Posterior vena cava (tissue), 2 donors: ENCODE results near the gene INKA2. TPM values are rescaled to one million over a fixed set of nuclear protein-coding genes. Genes with fewer than 3 reads are reported as not detected.
A peak's percentile ranks its signal among the peaks of the same experiment; 100 is the strongest.

Source experiments
- DNase-seq: peaks from one replicate; pipeline ENCODE4 v3.0.0-alpha.2; 2020; ENCODE audit warnings: low spot score
- intact Hi-C, 2 donors: fragments of 100-400 bp; cut with DNase I; formaldehyde crosslinking; loops; one replicate each; pipeline versions ENCODE4 v1.14.1 to v1.14.2; 2022 to 2023
- long read RNA-seq, 2 donors: library from polyadenylated mRNA; unstranded; transcript quantifications; one replicate each; pipeline ENCODE4 v2.0.0, GENCODE V29; 2020 to 2021
- total RNA-seq, 2 donors: library from RNA; stranded (reverse); fragmentation: NEBNext Ultra II Directional; extraction: Animal tissue kit (Norgen Biotek cat#: 25700); gene quantifications; one replicate each; pipeline ENCODE4 v1.2.1, GENCODE V29; 2021
- donor health status: DM: yes; HTN: yes; CAD: no.
- donor health status: DM: yes; HTN: yes; CAD: no.

The INKA2 gene
- total RNA-seq = 10 to 100 TPM; 12.4 to 16.1 TPM
- long read RNA-seq, donor 1, full-length matches to known transcripts = 4 of 14 reads
- long read RNA-seq, donor 1, partial matches to known transcripts = 0 of 14 reads
- long read RNA-seq, donor 1, other reads (novel, unspliced or antisense) = 10 of 14 reads
- long read RNA-seq, donor 2, full-length matches to known transcripts = 41 of 54 reads
- long read RNA-seq, donor 2, partial matches to known transcripts = 0 of 54 reads
- long read RNA-seq, donor 2, other reads (novel, unspliced or antisense) = 13 of 54 reads

DNA sequence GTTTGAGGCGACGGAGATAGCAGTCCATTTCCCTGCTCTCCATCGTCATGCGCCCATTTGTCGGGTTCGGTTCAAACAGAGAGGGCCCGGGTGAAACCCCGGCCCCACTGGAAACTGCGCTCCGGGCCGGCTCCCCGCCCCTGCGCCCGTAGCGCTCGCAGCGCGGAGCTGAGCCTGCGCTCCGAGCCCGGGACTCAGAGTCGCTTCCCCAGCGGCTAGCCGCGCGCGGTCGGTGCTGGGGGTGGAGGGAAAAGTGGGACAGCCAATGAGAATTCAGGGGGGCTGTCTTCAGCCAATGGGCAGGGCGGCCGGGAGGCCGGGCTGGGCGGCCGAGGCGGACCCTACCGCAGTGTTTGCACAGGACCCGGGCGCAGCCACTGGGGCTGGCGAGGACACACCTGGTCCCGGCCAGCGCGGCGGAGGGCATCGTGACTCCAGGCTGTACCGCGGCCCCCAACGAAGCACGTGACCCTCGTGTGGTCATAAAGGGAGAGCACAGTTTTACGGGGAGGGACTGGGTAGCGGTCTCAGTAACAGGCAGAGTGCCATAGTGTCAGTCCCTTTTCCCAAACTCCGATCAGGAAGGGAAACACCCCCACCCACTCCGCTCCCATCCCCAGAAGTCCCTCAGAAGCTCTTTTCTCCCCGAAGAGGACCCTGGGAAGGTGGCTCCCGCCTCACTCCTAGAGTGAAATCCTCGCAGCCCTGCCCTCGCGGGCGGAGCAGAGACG, at the start of gene INKA2:
Gene INKA2 (minus strand): TSS at position 202 of the 731 bp plus-strand sequence. CDS start 153 bp downstream, at position 49.
- DNase-seq = peak; percentile 95
- intact Hi-C loops = no loop called here

GRCh38 chr1:111786669-111787207, 47.5 kb upstream of the INKA2 start:
- no peak for DNase-seq
- intact Hi-C loops = loop anchor here in 1 of 2 donors (5.0 kb wide), 1 partner anchor 206 kb away; no protein-coding TSS in a partner anchor

DNA sequence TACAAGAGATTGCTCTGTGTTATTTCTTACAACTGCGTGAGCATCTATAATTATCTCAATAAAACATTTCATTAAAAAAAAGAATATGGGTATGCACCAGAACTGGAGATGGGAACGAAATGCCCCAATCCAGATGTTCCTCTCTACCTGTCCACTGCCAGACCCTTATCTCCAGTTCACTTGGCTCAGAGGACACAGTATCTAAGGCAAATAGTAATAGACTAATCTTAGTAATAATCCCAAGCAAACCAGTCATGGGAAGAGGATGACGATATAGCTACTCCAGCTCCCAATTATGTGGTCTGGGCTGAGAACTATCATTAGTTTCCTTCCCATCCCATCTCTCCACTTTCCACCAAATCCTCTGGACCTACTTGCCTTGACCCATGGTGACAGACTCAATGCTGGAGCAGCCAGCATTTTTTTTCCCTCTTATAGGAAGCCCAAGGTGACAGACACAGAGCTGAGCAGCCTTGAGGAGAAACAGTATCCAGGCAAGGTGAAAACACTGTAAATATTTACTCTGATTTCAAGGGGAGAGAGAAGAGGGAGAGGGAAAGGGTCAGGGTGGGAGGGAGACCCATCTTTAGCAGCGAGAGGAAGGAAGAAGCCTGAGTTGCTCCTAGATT, 45.2 kb upstream of the INKA2 start:
- no peak for DNase-seq
- intact Hi-C loops = no loop called here

- DNase-seq = no peak
- intact Hi-C loops = no loop called here
Measured at GRCh38 chr1:111779546-111779945, 40.4 kb upstream of the INKA2 start.

DNA sequence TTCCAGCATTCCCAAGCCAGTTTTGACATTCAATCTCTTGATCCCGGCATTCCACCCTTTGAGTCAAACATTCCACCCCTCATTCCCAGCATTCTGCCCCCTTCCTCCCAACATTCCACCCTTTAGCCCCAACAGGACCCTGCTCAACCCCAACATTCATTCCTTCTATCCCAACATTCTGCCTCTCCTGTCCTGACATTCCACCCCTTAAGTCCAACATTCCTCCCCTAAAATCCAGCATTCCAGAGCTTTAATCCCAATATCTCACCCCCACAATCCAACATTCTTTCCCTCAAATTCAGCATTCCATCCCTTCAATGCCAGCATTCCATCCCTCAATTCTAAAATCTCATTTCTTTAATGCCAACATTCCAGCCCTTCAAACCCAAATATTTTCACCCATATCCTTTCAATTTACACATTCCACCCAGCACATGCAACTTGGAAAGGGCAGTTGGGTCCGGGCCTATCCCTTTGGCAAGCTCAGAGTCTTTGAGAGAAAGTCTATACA, 39.4 kb upstream of the INKA2 start:
- intact Hi-C loops = no loop called here
- DNase-seq = no peak

- intact Hi-C loops = no loop called here
- no peak for DNase-seq
Measured at GRCh38 chr1:111778066-111778465, 38.9 kb upstream of the INKA2 start.

- no peak for DNase-seq
- intact Hi-C loops = no loop called here
Measured at GRCh38 chr1:111777301-111777700, 38.1 kb upstream of the INKA2 start.

GRCh38 chr1:111776861-111777260, 37.7 kb upstream of the INKA2 start:
- intact Hi-C loops = no loop called here
- DNase-seq = no peak

DNA sequence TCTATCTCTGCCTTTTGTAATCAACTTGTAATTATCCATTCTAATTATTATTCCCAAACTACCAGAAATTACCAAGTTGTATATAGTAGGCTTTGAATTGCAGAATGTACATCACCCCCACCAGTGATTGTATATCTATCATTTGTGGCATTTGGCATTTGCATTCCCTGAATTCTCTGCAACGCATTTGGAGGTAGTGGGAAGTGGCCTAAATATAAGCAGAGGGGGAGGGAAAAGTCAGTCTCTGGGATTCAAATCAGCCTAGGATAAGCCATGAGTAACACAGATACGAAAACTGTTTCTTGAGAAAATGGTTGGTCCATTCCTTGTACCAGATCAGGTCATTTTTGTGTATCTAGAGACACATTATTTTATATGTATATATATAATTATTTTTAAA, 37.2 kb upstream of the INKA2 start:
- no peak for DNase-seq
- intact Hi-C loops = no loop called here

DNA sequence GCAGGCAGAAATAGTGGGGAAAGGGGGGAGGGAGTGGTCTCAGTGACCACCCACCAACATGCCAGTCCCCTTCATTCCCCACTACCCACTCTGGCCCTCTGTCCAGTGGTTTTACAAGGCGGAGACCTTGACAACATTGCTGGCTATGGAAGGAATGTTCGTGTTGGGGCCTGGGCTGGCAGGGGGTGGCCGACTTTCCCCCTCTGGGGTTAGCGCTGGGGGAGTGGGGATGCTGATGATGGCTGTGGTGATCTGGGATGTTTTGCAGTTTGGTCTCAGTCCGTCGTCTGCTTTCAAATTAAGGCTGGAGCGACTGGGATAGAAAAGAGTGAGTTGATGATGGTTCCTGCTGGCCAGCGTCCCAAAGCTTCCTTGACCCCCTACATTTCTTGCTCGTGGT, 36.8 kb upstream of the INKA2 start:
- no peak for DNase-seq
- intact Hi-C loops = no loop called here

- intact Hi-C loops = no loop called here
- no peak for DNase-seq
Measured at GRCh38 chr1:111770916-111771315, 31.7 kb upstream of the INKA2 start.

- intact Hi-C loops = loop anchor here in 1 of 2 donors (5.0 kb wide), 1 partner anchor 287 kb away; no protein-coding TSS in a partner anchor
- DNase-seq = no peak
Measured at GRCh38 chr1:111769517-111770146, 30.4 kb upstream of the INKA2 start.

DNA sequence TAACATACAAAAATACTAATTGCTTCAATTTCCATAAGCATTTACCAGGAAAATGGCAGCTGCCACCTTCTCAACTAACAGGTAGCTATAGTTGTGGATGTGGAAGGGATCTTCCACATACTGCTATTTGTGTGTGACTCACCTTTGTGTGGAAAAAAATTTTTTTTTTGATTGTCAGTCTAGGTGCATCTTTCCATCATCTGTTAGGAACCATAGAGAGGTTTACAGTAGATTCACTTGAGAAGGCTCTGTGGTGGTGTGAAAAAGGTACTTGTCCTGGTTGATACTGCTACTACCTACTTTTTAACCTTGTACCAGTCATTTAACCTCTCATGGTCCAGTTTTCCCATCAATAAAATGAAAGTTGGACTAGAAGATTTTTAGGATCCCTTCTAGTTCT, 29.4 kb upstream of the INKA2 start:
- DNase-seq = no peak
- intact Hi-C loops = loop anchor here in 1 of 2 donors (5.0 kb wide), 1 partner anchor 286 kb away; no protein-coding TSS in a partner anchor

GRCh38 chr1:111768023-111768422, 28.8 kb upstream of the INKA2 start:
- intact Hi-C loops = loop anchor here in 1 of 2 donors (5.0 kb wide), 1 partner anchor 286 kb away; no protein-coding TSS in a partner anchor
- no peak for DNase-seq

DNA sequence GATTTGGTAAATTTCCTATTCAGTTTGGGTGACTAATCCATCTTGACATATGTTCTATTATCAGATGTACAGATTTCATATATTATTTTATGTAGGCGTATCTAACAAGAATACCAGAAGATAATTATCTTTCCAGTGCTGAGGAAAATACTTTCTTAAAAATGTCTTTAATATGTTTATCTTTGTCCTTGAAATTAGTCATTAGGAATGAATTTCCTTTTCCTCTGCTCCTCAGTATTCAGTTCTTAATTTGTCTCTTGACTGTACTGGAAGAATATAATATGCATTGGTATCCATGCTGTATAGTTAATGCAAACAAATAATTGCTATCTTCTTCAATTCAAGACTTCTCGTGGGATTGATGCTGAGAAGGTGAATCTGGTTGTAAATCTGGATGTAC, 23.1 kb upstream of the INKA2 start:
- intact Hi-C loops = no loop called here
- no peak for DNase-seq

DNA sequence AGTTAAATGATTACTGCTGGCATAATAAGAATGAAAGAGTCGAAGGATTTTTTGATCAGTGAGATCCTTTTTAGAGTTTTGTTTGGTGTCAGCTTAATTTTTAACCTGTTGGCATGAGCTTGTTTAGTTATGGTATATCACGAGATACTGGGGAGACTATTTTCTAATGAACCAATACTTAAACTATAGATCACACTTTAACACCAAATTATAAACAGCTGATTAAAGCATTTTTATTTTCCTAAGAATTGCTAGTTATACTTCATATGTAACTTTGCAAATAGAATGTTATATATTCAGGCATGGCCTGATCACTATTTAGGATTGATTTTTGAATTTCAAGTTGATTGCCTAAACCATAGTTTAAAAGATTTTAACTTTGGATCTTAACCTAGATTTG, 22.5 kb upstream of the INKA2 start:
- intact Hi-C loops = no loop called here
- no peak for DNase-seq

DNA sequence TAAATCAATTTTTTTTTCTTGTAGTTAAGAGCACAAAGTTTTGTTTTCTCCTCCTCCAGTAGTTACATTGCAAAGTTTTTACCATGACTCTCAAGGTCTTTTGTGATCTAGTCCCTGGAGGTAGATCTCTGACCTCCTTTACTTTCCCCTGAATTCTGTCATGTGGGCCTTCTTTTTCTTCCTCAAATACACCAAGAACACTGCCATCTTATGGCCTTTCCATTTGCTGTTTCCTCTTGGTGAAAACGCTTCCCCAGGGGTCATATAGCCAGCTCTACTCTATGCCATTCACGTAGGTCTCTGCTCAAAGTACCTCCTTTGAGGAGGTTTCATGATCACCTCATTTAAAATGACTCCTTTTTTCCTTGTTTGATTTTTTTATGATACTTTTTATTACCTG, 19.2 kb upstream of the INKA2 start:
- DNase-seq = no peak
- intact Hi-C loops = loop anchor here in 1 of 2 donors (10.0 kb wide), 1 partner anchor 274 kb away; no protein-coding TSS in a partner anchor

- intact Hi-C loops = loop anchor here in 1 of 2 donors (10.0 kb wide), 1 partner anchor 271 kb away; no protein-coding TSS in a partner anchor
- no peak for DNase-seq
Measured at GRCh38 chr1:111756124-111756513, 16.9 kb upstream of the INKA2 start.
